ENCODE measurements around the gene PDX1. TPM values are rescaled to one million over a fixed set of nuclear protein-coding genes. Genes with fewer than 3 reads are reported as not detected.

The PDX1 gene
- total RNA-seq, result not detected in 2 replicates

DNA sequence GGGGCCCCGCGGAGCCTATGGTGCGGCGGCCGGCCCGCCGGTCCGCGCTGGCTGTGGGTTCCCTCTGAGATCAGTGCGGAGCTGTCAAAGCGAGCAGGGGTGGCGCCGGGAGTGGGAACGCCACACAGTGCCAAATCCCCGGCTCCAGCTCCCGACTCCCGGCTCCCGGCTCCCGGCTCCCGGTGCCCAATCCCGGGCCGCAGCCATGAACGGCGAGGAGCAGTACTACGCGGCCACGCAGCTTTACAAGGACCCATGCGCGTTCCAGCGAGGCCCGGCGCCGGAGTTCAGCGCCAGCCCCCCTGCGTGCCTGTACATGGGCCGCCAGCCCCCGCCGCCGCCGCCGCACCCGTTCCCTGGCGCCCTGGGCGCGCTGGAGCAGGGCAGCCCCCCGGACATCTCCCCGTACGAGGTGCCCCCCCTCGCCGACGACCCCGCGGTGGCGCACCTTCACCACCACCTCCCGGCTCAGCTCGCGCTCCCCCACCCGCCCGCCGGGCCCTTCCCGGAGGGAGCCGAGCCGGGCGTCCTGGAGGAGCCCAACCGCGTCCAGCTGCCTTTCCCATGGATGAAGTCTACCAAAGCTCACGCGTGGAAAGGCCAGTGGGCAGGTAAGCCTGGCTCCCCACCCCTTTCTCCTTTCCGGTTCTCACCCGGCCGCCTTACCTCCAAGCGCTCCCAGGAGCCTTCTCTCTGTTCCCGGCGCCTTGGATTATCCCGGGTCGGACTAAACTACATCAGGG is at the start of gene PDX1:
Gene PDX1 (plus strand): TSS at position 67 of the 743 bp plus-strand sequence. CDS start 139 bp downstream, at position 206.

DNA sequence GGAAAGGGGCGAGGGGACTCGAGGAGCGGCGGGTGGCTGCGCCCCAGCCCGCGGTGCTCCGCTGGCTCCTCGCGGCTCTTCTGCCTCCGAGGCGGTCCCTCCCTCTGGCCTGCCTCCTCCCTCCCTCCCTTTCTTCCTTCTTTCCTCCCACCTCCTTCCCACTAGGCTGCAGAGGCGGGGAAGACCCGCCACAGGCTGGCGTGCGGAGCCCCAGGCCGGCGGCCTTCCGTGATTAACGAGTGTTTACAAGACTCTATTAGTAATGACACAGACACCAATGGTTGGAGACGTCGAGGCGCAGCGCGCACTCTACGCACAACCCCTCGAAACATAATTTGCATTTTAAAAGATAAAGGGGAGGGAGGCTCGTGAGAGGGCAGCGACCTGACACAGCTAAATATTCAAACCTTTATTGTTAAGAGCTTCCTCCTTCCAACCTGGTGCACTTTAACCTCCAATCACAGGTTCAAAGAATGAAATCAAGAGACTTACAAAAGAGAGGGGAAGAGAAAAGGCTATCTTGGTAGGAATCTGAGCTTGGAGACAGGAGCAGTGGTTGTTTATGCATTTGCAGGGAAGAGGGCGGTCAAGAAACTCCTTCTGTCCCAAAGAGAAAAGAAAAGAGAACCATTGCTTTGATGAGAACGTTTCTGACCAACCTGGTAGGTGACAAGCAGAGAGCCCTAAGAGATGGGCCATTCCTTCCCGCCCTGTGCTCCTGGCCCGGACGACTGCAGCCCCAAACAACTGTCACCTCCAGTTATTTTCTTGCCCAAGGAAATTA is 49.5 kb downstream of the PDX1 start, which contains the start of gene CDX2:
Gene CDX2 (minus strand): TSS at position 234 of the 784 bp plus-strand sequence. CDS start 309 bp downstream, outside the sequence.

Other genes with a start within 250 kb of the PDX1 start
- gene GSX1, start 127.5 kb upstream of the PDX1 start, total RNA-seq, result not detected in 2 replicates
- not detected in 2 replicates for gene CDX2, start 49.3 kb downstream of the PDX1 start, total RNA-seq
- gene URAD, start 68.7 kb downstream of the PDX1 start, total RNA-seq, result not detected in 2 replicates
- gene FLT3, start 180.6 kb downstream of the PDX1 start, total RNA-seq, result not detected in 2 replicates
- gene PAN3, start 218.5 kb downstream of the PDX1 start, total RNA-seq, result 11.0 and 14.1 TPM in 2 replicates

Data from aortic smooth muscle cell (primary cell).